H1 (cell line): ENCODE data around the gene UBE2E1. TPM values are rescaled to one million over a fixed set of nuclear protein-coding genes. Genes with fewer than 3 reads are reported as not detected.

Experiments used
- CBX5 ChIP-seq: fragments of 300-800, 300-1000 bp; sonication (generic); IDR thresholded peaks from 2 replicates; pipeline ENCODE4 v1.7.1; 2016; ENCODE audit warnings: antibody characterized with exemption, low read length, low read depth
- CBX8 ChIP-seq: fragments of 300-800, 300-1000 bp; sonication (generic); IDR thresholded peaks from 2 replicates; pipeline ENCODE4 v1.7.1; 2016; ENCODE audit warnings: low read depth, low read length, borderline replicate concordance
- CHD2 ChIP-seq: IDR thresholded peaks from 2 replicates; pipeline ENCODE4 v1.6.1; 2012; ENCODE audit warnings: low read length, improper control_type of control experiment
- E2F6 ChIP-seq: IDR thresholded peaks from 2 replicates; pipeline ENCODE4 v1.6.1; 2012; ENCODE audit warnings: inconsistent platforms
- FOSL1 ChIP-seq: IDR thresholded peaks from 2 replicates; pipeline ENCODE4 v1.6.1; 2011; ENCODE audit warnings: mild to moderate bottlenecking, low read depth, low read length, moderate library complexity; ENCODE audit not compliant: insufficient read depth
- RAD21 ChIP-seq, 2 experiments: IDR thresholded peaks in 1 of 2; conservative IDR thresholded peaks in 1 of 2; 2 replicates each; pipeline ENCODE4 v1.6.1; 2011; ENCODE audit warnings: low read depth in 2 of 2, low read length in 2 of 2, improper control_type of control experiment in 1 of 2, inconsistent platforms in 1 of 2, mild to moderate bottlenecking in 1 of 2, moderate library complexity in 1 of 2
- USF2 ChIP-seq: IDR thresholded peaks from 2 replicates; pipeline ENCODE4 v1.6.1; 2011; ENCODE audit warnings: low read length, improper control_type of control experiment
- polyA plus RNA-seq, 7 experiments: library from polyadenylated mRNA; depleted of rRNA in 3 of 7; stranded (reverse) in 5 of 7; unstranded in 2 of 7; fragments of >200 nt in 5 of 7; fragments of 200-250 nt in 2 of 7; gene quantifications; 1 replicate in 5 of 7; 2 replicates in 1 of 7; 4 replicates in 1 of 7; pipeline versions ENCODE4 v1.2.1 to v1.2.3, GENCODE V29; 2011 to 2013; ENCODE audit warnings: missing spikeins in 2 of 7, mixed read lengths in 2 of 7
- total RNA-seq: library from RNA; stranded (reverse); fragmentation: NEBNext Ultra II Directional; extraction: Animal tissue kit (Norgen Biotek cat#: 25700); gene quantifications from 2 replicates; pipeline ENCODE4 v1.2.1, GENCODE V29; 2021

UBE2E1 gene
- total and polyA plus RNA-seq, 2 of the 8 experiments (the other 6 are each of a cell fraction or from before 2014, with no cell fraction given), result 109 to 141 TPM

GRCh38 chr3:23779841-23780240, 25.9 kb upstream of the UBE2E1 start (continued):
- TF ChIP-seq RAD21 (IDR thresholded peaks at IDR 0.05 in 1 of 2, conservative IDR thresholded peaks at IDR 0.05 in 1 of 2; ENCODE audit: low read depth in 2 of 2, low read length in 2 of 2) (no peak), USF2 (no peak), CHD2 (no peak), E2F6 (no peak), CBX8 (no peak), CBX5 (no peak), FOSL1 (no peak)
- TF ChIP-seq, all 59 proteins: peak for 0
